Esophagus muscularis mucosa (tissue), 4 donors: ENCODE data around the gene FBXO31. TPM values are rescaled to one million over a fixed set of nuclear protein-coding genes. Genes with fewer than 3 reads are reported as not detected.
A peak's percentile ranks its signal among the peaks of the same experiment; 100 is the strongest.

Source experiments
- DNase-seq: peaks from one replicate; pipeline ENCODE4 v3.0.0-alpha.2; 2017; ENCODE audit errors: extremely low spot score
- H3K27ac ChIP-seq, 4 donors: fragments of 200-600 bp; sonication (generic); replicated peaks in 1 of 4; 1 replicate in 3 of 4; 2 replicates in 1 of 4; pipeline ENCODE4 v1.5.1; 2016 to 2019; ENCODE audit warnings: mild to moderate bottlenecking in 1 of 4
- H3K27me3 ChIP-seq, 4 donors: fragments of 200-600 bp; sonication (generic); one replicate each; pipeline versions ENCODE4 v1.5.1 to v1.6.0; 2016 to 2019
- H3K36me3 ChIP-seq, 4 donors: fragments of 200-600 bp; sonication (generic); one replicate each; pipeline ENCODE4 v1.5.1; 2016 to 2019
- H3K4me1 ChIP-seq, 4 donors: fragments of 200-600 bp; sonication (generic); one replicate each; pipeline ENCODE4 v1.5.1; 2016 to 2019
- H3K4me3 ChIP-seq, 4 donors: fragments of 200-600 bp; sonication (generic); 1 replicate in 2 of 4; 2 replicates in 2 of 4; pipeline ENCODE4 v1.5.1; 2016 to 2019; ENCODE audit warnings: mild to moderate bottlenecking in 4 of 4, moderate library complexity in 1 of 4
- H3K9me3 ChIP-seq, 4 donors: fragments of 200-600 bp; sonication (generic); 1 replicate in 3 of 4; 2 replicates in 1 of 4; pipeline ENCODE4 v1.5.1; 2016 to 2019
- EP300 ChIP-seq: sonication (generic); formaldehyde crosslinking; IDR thresholded peaks from one replicate; pipeline ENCODE4 v1.6.1; 2017; ENCODE audit warnings: antibody characterized with exemption
- POLR2A ChIP-seq: fragments of 450-650 bp; IDR thresholded peaks from one replicate; pipeline ENCODE4 v1.6.1; 2017; ENCODE audit warnings: antibody characterized with exemption, moderate library complexity, mild to moderate bottlenecking, low read depth
- POLR2AphosphoS5 ChIP-seq, 2 donors: sonication (generic); formaldehyde crosslinking; IDR thresholded peaks; one replicate each; pipeline ENCODE4 v1.6.1; 2017; ENCODE audit warnings: antibody characterized with exemption in 2 of 2
- whole genome bisulfite sequencing: methylation state at CpG from one replicate; pipeline ENCODE4 v1.1.5; 2018; 5-methylcytosine and 5-hydroxymethylcytosine counted together
- intact Hi-C: fragments of 100-400 bp; cut with DNase I; formaldehyde crosslinking; loops from one replicate; pipeline ENCODE4 v1.15.1; 2023
- total RNA-seq, 4 donors: library from RNA; depleted of rRNA; stranded (reverse); fragments of >200 nt; gene quantifications; one replicate each; pipeline versions ENCODE4 v1.1.0 to v1.2.1, GENCODE V29; 2016
- TF ChIP-seq, protein P1 (sequence below), 3 experiments: fragments of 200-600 bp in 2 of 3; fragments of 450-650 bp in 1 of 3; sonication (generic) in 2 of 3; IDR thresholded peaks; one replicate each; pipeline ENCODE4 v1.5.1; 2017 to 2019; ENCODE audit warnings: antibody characterized with exemption in 3 of 3, mild to moderate bottlenecking in 2 of 3, moderate library complexity in 1 of 3

Gene FBXO31
- total RNA-seq, 4 donors from 2014 or later = 68.8 to 173 (median 102) TPM

DNA sequence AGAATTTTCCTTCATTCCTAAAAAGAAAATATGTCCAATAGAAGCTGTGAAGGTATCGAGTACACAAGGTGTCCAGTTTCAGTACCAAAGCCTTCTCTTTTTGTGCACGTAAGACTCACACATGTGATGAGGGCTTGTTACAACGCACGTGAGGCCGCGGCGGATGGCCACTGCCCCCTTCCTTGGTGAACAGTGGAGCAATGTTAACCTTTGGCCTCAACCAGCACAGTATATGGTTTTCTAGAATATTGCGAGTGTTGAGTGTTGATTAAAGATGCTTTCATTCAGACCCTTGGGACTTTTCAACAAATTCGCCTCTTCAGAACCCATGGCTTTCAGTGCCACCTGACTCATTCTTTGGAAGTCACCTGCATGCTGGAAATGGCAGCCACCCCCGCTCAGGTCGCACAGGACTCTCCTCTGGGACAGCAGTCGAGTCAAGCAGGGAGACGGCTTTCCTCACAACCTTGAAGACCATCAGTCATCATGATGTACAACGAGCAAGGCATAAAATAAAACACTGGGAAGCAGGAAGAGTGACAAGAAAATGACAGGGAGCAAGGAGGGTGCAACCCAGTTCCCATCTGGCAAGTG, 23.0 kb upstream of the FBXO31 start:
- H3K27ac ChIP-seq = peak overlapping the region; percentile 7 to 41 (median 32)
- no peak for TF ChIP-seq POLR2A
- TF ChIP-seq, protein P1, sequence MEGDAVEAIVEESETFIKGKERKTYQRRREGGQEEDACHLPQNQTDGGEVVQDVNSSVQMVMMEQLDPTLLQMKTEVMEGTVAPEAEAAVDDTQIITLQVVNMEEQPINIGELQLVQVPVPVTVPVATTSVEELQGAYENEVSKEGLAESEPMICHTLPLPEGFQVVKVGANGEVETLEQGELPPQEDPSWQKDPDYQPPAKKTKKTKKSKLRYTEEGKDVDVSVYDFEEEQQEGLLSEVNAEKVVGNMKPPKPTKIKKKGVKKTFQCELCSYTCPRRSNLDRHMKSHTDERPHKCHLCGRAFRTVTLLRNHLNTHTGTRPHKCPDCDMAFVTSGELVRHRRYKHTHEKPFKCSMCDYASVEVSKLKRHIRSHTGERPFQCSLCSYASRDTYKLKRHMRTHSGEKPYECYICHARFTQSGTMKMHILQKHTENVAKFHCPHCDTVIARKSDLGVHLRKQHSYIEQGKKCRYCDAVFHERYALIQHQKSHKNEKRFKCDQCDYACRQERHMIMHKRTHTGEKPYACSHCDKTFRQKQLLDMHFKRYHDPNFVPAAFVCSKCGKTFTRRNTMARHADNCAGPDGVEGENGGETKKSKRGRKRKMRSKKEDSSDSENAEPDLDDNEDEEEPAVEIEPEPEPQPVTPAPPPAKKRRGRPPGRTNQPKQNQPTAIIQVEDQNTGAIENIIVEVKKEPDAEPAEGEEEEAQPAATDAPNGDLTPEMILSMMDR (IDR thresholded peaks at IDR 0.05) = no peak
- no peak for TF ChIP-seq POLR2AphosphoS5 (IDR thresholded peaks at IDR 0.05)
- TF ChIP-seq EP300 = no peak
- no peak for DNase-seq
- peaks cover 52 to 99% (median 85%) of the 10 kb centered on the region in 4 donors for H3K36me3 ChIP-seq
- WGBS = 91% methylated on average over 14 of the region's 14 CpGs
- H3K4me3 ChIP-seq = no peak overlapping the region
- no peaks in the 10 kb centered on the region for H3K27me3 ChIP-seq
- no peaks in the 10 kb centered on the region for H3K4me1 ChIP-seq
- no peaks in the 10 kb centered on the region for H3K9me3 ChIP-seq
- intact Hi-C loops = no loop called here

DNA sequence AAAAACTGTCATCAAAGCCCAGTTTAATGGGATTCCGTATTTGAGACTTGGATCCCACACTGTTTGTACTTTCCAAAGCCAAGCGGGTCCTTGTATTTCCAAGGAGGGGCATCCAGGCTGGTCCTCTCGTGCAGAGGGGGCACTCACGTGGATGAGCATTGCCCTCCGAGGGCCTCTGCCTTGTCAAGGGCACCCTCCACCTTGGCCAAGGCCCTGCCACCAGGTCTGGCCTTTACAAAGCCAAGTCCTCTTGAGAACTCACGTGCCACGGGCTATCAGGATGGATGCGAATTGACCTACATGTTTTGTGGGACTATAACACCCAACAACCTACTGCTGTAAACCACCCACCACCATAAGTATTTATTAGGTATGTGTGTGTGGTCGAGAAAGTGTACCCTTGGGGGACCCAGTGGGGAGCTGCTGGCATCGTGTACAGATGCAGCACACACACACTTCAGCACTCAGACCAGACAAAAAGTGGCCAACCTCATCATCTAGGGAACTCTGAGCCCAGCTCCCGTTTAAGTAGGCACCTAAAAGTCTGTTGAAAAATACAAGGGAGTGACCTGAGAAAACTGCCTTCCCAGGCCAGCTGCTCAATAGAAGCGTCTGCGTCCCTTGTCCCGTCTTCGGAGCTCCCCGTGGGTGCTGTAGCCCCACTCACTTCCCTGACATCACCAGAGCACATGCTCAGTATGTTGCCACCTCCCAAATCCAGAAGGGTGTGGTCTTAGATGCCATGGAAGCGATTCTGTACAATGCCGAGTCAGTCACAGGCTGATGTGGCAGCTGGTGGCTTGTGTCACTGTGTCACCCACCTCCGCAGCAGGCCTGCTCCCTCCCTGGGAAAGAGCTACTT, 21.4 kb upstream of the FBXO31 start:
- Histone ChIP-seq H3K4me1 (no peaks in the 10 kb centered on the region), H3K36me3 (peaks cover 52 to 99% (median 85%) of the 10 kb centered on the region in 4 donors), H3K4me3 (no peak overlapping the region), H3K27ac (no peak overlapping the region), H3K9me3 (no peaks in the 10 kb centered on the region), H3K27me3 (no peaks in the 10 kb centered on the region)
- intact Hi-C loops = no loop called here
- DNase-seq = no peak
- WGBS = 95% methylated on average over 19 of the region's 19 CpGs
- peak in 1 of 2 donors; percentile 4 for TF ChIP-seq POLR2AphosphoS5 (IDR thresholded peaks at IDR 0.05)
- TF ChIP-seq EP300 = no peak

DNA sequence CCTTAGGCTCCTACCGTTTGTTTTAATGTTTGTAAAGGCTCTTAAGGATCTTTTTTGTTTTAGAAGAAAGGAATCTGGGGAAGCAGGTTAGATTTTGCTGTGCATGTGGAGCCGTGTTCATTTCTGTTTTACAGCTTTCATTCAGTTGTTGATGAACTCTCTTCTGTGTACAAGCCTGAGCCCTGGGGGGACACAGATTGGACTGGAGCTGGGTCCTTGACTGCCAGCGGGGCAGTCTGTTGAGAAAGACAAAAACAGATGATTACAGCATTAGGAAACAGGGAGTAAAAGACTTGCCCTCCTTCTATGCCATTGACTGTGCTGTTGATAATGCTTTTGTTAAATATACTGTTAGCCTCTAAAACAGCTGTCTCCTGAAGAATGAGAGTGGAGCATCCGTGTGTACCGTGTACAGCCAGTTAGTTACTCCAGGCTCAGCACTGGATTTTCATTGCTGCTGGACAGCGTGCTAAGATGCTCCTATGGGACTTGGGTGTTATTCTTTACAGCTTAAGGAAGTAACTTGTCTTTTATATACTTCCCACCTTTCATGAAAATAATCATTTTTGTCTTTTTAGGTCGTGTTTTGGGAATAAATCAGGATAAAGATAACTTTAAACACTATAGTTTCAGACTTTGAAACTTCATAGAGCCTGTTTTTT, 11.7 kb upstream of the FBXO31 start:
- intact Hi-C loops = no loop called here
- Histone ChIP-seq H3K9me3 (no peaks in the 10 kb centered on the region), H3K4me3 (no peak overlapping the region), H3K27ac (peak overlapping the region in 2 of 4 donors; percentile 53 to 100), H3K4me1 (peaks cover 30 to 50% (median 45%) of the 10 kb centered on the region in 4 donors), H3K27me3 (no peaks in the 10 kb centered on the region), H3K36me3 (peaks cover 17 to 20% (median 18%) of the 10 kb centered on the region in 4 donors)
- no peak for DNase-seq
- WGBS = 71% methylated on average over 7 of the region's 7 CpGs
- TF ChIP-seq, protein P1 (IDR thresholded peaks at IDR 0.05) = no peak
- no peak for TF ChIP-seq POLR2A
- TF ChIP-seq POLR2AphosphoS5 (IDR thresholded peaks at IDR 0.05) = no peak
- TF ChIP-seq EP300 = no peak

DNA sequence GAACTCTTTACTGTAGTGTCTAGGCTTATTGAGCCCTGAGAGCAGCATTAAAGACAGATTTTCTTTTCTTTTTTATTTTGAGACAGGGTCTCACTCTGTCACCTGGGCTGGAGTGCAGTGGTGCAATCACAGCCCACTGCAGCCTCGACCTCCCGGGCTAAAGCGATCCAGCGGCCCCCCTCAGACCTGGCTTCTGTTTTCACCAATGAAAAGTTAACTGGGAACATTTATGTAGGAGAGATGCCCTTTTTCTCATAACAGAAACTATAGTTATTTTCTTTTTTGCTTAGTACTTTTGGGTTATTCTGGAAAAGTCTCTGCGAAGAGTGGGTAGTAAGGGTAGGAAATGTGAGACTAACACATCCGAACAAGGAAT, 10.1 kb upstream of the FBXO31 start:
- H3K27ac ChIP-seq = peak overlapping the region; percentile 97 to 100 (median 99)
- WGBS = 76% methylated on average over 6 of the region's 6 CpGs
- intact Hi-C loops = loop anchor here (2.0 kb wide), 1 partner anchor 99 kb away; the partner anchor contains the start of gene ZCCHC14
- H3K36me3 ChIP-seq = peaks cover under 1 to 4% (median 2%) of the 10 kb centered on the region in 4 donors
- peak overlapping the region; percentile 77 to 92 (median 82) for H3K4me3 ChIP-seq
- no peaks in the 10 kb centered on the region for H3K27me3 ChIP-seq
- DNase-seq = no peak
- H3K9me3 ChIP-seq = no peaks in the 10 kb centered on the region
- TF ChIP-seq EP300 = no peak
- no peak for TF ChIP-seq POLR2A
- H3K4me1 ChIP-seq = peaks cover 35 to 53% (median 49%) of the 10 kb centered on the region in 4 donors

DNA sequence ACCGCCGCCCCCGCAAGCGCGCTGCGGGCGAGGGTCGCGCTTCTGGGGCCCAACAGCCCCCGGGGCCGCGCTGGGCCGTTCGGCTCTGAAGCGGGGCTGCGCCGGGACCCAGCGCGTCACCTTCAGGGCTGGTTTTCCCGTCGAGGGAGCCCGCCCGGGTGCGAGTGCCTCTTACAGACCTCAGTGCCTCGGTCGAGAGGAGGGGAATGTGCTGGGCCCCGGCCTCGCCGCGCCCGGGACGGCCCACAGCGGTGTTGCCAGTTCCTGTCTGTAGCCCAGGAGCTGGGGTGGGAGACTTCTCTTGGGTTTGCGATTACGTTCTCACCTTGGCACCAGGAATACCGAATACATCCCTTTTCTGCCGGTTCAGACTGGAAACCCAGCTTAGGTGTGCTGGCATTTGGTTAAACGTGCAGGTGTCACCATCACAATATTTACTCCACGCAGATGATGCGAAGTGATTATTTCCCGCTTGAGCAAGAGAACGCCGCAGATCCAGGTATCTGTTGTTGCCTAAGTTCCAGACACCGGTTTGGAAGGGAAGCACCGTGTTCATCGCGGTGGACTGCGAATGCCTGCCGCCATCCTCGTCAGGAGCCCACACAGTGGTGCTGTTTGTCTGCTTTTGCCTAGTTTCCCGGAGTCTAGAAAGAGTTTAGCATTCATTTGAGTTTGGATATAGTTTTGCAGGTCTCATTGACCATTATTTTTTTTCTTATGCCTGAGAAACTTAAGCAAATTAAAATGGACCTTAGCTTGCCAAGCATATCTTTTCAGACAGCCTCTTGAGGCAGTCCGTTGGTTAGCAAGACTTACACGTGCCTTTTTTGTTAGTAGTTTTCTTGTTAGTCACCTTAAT, 9.5 kb upstream of the FBXO31 start:
- H3K27ac ChIP-seq = peak overlapping the region; percentile 97 to 100 (median 99)
- TF ChIP-seq, protein P1 (IDR thresholded peaks at IDR 0.05) = peak in 2 of 3 experiments; percentile 35 to 43
- peak in 1 of 2 donors; percentile 44 for TF ChIP-seq POLR2AphosphoS5 (IDR thresholded peaks at IDR 0.05)
- no peak for TF ChIP-seq POLR2A
- no peak for DNase-seq
- H3K4me1 ChIP-seq = peaks cover 39 to 57% (median 50%) of the 10 kb centered on the region in 4 donors
- H3K9me3 ChIP-seq = no peaks in the 10 kb centered on the region
- WGBS = 3% methylated on average over 18 of the region's 53 CpGs
- H3K27me3 ChIP-seq = no peaks in the 10 kb centered on the region
- H3K4me3 ChIP-seq = peak overlapping the region; percentile 77 to 92 (median 82)
- intact Hi-C loops = loop anchor here (2.0 kb wide), 1 partner anchor 100 kb away; the partner anchor contains the start of gene ZCCHC14
- no peaks in the 10 kb centered on the region for H3K36me3 ChIP-seq
